Tibial nerve (tissue), 4 donors: Measurements from ENCODE around the gene RBPJL.

Experiments
- CTCF ChIP-seq, 5 experiments: fragments of 200-600 bp in 3 of 5; fragments of 450-650 bp in 2 of 5; sonication (generic) in 3 of 5; IDR thresholded peaks; one replicate each; pipeline ENCODE4 v1.5.1; 2016 to 2019; ENCODE audit warnings: antibody characterized with exemption in 5 of 5, mild to moderate bottlenecking in 3 of 5, moderate library complexity in 2 of 5
- EP300 ChIP-seq, 2 donors: sonication (generic); formaldehyde crosslinking; IDR thresholded peaks; one replicate each; pipeline ENCODE4 v1.6.1; 2017; ENCODE audit warnings: antibody characterized with exemption in 2 of 2, mild to moderate bottlenecking in 1 of 2
- POLR2A ChIP-seq, 2 donors: fragments of 450-650 bp; IDR thresholded peaks; one replicate each; pipeline ENCODE4 v1.6.1; 2017; ENCODE audit warnings: antibody characterized with exemption in 2 of 2, mild to moderate bottlenecking in 2 of 2, moderate library complexity in 2 of 2

- no peak for TF ChIP-seq CTCF (IDR thresholded peaks at IDR 0.05)
- no peak for TF ChIP-seq POLR2A (IDR thresholded peaks at IDR 0.05)
- no peak for TF ChIP-seq EP300 (IDR thresholded peaks at IDR 0.05)
Measured at GRCh38 chr20:45266977-45267376, 39.7 kb upstream of the RBPJL start.
